GM21825 (cell line): Measurements from ENCODE around the gene RAD51B.

Source experiments
- ATAC-seq: cut with Tn5 transposase; IDR thresholded peaks from one replicate; pipeline ENCODE4 v1.9.1; 2021; ENCODE audit warnings: mild to moderate bottlenecking, moderate library complexity; ENCODE audit not compliant: unreplicated experiment

RAD51B gene

DNA sequence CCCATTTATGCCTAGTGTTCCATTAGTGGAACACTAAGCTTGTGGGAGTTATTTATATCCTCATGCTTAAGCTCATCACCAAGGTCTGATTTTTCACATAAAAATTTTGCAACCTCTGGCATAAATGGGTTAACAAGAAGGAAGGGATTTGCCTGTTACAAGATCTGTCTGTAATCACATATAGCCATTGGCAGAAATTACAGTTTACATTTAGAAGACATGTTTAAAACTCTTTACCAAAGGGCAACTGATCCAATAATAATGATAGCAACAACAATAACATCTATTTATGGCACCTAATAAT is 550.4 kb downstream of the RAD51B start:
- no peak for ATAC-seq

DNA sequence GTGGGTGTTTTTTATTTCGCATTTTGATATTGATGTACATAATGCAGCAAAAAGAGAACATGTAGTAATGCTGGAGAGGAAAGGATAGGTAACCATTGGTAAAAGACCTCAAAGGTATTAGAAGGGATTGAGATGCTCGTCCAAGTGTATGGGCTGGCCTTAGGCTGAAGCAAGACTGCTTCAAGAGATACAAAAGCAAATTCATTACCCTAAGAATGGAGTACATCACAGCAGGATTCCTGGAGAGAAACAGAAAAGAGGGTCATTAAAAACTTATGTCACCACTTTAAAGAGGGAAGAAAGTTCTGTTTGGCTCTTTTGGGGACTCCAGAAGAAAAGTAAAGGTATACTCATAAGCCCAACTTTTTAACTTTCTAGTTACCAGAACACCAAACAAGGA is 552.8 kb downstream of the RAD51B start:
- no peak for ATAC-seq

DNA sequence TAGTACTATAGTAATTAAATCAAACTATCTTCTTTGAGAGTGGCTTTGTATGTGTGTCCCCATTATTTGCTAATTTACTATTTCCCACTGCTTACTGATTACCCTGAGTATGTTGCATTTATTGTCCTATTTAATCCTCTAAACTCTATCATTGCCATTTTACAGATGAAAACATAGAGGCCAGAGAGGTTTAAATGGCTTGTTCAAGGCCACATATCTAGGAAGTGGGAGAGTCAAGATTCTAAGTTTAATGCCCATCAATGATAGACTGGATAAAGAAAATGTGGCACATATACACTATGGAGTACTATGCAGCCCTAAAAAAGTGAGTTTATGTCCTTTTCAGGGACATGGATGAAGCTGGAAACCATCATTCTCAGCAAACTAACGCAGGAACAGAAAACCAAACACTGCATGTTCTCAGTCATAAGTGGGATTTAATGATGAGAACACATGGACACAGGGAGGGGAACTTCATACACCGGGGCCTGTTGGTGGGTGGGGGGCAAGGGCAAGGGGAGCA is 553.6 kb downstream of the RAD51B start:
- ATAC-seq: no peak

DNA sequence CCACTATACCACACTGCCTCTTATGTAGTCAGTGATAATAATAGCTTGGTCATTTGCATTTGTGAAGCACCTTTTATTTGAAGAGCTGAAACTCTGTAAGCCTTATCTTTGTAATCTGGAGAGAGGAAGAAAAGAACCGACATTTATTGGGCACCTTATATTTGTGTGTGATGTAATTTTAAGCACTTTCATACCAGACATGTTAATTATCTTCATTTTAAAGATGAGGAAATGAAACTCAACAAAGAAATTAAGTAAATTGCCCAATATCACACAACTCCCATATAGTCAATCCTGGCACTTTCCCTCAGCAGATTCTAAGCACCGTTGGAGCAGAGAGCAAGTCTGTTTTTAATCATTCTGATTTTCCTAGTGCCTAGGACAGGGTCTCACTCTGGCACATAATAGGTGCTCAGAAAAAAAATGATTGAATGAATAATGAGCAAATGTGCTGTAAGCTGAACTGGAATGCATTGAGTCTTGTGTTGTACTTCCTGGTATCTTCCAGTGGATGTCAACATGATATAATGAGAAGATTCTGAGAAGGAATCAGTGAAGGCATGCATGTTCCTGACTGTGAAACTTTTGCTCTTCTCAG is 554.4 kb downstream of the RAD51B start:
- ATAC-seq: no peak

DNA sequence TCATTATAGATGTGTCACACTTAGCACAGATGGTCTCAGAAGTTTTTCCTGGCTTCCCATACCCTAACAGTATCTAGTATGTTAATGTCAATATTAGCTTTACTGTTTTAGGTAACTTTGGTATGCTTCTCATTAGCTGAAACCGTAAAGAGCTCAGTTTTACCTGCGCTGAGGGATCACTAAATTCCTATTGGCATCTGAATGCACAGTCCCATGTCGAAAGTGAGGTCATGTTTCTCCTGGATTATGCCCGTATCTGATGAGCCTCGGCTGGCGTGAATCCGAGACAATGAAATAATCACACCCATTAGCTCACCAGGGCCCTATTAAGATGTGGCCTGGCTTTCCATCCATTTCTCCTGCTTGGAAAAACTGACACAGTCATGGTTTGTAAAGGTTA is 555.1 kb downstream of the RAD51B start:
- no peak for ATAC-seq

DNA sequence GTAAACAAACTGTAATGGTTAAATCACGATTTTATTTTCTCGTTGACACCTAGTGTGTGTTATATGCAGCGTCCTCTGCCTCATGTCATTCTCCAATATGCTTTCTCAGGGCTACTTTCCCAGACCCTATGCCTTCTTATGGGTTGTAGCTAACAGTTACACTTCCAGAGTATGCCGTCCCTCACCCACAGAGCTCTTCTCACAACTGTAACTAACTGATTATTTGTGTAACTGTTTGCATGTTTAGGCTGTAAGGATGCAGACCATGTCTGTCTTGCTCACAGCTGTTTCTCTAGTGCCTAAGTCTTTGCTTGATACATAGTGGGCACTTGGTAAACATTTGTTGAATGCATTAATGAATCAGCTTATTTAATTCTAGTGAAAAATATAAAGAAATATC is 555.8 kb downstream of the RAD51B start:
- ATAC-seq: no peak

DNA sequence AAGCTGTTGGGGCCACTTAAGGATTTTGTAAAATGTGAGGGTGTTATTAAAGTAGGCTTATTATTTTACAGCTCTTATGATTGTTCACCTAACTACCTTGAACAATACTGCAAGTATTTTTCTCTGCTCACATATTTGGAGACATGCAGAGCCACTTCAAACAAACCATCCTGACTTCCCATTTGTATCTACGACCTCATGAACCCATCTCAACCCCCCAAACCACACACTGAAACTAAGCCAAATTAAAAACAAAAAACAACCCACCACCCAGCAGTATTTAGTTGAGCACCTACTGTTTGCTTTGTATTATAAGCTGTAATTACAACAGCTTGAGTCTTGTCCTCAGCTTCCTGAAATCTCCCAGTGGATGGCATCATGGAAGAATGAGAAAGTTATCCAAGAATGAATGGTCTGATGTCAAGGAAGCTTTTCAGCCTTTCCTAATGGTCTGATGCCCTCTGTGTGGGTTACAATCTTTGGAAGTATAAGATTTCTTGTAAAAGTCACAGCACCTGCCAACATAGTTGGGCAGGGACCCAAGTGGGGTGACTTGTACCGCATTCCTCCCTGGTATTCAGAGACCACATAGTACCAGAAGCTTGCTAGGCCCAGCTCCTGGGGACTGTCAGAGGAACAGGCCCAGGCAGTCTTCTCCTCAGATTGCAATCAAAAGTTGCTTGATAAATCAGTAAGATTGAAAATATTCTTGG is 556.6 kb downstream of the RAD51B start:
- ATAC-seq: no peak

DNA sequence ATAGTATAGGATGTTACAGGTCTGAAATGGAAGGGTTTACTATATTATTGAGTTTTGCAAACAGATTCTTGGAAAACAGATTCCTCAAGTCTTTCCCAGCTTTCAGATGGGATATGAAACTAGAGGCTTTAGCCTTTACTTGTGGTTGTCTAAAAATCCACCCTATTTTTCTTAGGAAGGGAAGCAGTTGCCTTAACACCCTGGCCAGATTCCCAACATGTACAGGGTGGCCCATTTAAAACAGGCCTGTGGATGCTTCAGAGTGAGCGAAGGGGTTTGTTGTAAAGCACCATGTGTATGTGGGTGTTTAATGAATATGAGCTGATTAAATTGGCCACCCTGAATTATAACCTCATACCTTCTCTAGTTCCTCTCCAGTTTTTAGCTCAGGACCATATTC is 557.4 kb downstream of the RAD51B start:
- ATAC-seq: no peak

DNA sequence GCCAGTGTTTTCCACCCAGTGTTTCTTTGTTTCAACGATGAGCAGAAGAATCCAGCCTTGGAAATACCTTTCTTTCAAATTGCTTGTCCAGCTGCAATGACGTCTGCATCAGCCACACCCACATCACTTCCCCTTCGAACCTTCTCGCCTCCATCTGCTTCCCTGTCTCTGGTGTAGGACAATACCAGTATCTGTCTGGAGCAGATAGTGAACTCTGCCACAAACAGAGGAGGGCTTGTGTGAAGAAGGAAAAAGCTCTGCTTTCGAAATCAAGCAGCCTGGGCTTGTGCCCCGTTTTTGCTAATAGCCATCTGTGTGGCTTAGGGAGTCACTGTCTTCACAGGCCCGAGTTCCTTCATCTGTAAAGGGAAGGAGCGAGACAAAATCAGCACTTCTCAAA is 557.9 kb downstream of the RAD51B start:
- ATAC-seq: no peak

DNA sequence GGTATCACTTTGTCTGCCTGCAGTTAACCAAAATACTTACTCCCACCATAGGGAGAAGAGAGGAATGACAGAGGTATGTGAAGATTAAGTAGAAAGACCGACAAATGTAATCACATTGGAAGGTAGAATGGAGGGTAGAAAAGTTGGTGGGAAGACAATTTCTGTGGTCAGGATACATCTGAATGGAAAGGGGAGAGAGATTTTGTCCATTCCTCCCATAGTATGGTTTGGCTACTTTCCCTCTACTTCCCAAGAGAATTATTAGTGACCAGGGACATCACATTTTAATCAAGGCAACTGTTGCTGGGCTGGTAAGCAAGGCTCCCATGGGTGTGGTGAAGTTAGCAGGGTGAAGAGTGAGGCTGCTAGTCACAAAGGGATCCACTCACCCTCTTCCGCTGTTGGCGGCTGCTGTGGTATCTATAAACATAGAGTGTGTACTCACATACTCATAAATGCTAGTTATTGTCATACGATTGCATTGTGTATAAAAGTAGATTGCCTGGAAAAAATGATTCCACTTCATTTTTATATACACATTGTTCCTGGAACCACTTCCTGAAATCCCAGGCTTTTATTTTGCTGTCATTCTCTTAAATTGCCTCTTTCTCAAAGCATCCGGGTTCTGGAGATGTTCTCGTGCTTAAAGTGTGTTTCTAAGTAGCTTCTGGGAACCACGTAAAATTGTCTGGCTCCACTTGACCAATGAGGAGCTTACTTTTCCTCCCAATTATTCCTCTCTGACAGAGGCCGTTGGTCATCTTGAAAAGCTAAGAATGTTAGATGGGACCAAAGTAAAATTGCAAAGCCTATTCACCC is 560.1 kb downstream of the RAD51B start:
- ATAC-seq: no peak

DNA sequence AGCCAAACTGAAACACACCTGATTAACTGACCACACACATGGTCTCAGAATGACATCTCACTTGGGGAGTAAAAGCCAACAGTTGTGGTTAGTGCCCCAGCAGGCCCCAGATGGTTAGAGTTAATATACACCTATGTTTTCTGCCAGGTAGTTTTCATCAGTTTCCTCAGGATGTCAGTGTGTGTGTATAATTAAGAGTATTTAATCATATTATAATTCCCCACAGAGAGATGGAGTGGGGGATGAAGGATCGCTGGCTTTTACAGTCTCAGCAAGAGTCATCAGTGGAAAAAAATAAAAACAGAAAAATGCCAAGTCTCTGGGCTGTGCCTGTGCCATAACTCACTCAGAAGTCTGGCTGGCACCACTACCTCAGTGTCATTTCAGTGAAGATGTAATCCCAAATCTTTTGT is 560.8 kb downstream of the RAD51B start:
- no peak for ATAC-seq

DNA sequence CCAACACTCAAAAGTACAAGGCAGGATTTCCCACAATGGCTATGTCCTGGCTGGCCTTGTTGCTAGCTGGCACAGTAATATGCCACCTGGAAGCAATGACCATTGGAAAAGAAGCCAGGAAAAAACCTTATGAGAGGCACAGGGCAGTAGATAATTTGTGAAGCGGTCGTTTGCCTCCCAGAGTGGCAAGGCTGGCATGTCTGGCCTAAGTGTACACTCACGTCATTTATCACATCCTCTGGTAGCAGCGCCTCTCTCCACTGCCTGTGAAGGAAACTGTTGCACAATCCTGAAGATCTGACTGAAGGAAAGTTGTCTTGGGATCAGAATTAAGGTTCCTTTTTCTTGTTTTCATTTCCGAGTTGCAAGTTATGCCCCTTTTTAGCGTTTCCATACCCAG is 564.8 kb downstream of the RAD51B start:
- ATAC-seq: no peak

DNA sequence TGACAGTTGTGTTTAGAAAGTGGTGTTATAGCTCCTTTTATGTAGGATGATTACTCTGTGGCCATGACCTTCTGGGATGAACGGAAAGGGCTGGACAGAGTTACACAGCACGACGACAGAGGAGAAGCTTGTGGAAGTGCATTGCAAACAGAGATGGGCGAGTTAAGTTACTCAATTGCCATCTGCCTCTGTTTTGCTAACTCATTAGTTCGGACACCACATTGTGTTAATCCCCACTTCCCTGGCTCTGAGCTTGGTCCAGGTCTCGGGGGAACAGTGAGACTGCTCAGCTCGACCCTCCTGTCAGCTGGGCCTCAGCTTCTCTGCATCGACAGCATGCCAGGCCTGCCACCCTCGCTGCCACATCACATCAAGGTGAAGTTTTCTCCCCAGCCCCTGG is 565.3 kb downstream of the RAD51B start:
- ATAC-seq: no peak

DNA sequence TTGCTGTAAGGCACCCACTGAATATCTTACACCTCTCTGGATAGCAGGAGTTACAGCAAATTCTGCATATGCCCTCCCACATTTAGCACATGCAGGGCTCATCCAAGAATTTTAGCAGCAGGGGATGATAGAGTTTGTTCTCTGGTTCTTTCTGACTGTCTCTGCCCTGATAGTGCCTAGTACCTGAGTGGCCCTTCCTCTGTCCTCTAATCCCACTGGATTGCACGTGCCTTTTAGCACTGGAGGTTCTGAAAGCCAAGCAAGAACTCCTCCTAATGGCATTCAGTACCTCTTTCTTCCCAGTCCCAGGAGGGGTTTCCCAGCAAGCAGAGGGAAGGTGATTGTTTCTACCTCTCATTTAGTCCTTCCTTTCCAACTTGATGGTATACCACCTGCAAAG is 566.9 kb downstream of the RAD51B start:
- ATAC-seq: no peak

DNA sequence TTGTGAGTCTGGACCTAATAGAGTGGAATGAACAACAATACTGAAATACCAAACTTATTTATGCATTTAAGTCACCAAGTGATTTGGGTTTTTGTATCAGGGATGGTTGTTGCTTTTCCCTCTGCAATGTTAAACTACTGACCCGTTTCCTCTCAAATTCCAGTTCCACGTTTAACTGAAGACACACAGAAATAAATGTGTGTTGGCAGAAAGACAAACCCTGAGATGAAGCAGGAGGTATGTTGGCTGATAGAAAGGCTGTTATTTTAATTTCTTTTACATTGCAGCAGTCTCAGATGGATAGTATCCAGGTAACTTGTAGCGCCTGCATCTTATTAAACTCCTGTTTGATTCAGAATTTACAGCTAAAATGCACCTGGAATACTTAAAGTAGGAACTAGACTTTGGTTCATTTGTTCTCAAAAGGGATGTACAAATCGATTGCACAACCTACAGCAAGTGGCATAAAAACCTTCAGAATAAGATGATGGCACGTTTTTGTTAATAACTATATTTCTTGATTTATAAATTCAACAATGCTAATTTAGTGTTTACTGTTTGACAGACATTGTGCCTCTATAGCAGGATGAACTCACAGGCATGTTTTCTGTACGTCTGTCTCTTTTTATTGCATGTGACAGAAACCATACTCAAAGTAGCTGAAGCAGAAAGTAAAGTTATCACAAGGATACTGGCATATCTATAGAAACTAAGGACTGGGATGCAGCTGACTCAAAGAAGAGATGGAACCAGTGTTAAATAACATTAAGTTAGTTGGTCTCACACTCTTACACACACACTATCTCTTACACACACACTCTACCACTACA is 567.6 kb downstream of the RAD51B start:
- ATAC-seq: no peak

DNA sequence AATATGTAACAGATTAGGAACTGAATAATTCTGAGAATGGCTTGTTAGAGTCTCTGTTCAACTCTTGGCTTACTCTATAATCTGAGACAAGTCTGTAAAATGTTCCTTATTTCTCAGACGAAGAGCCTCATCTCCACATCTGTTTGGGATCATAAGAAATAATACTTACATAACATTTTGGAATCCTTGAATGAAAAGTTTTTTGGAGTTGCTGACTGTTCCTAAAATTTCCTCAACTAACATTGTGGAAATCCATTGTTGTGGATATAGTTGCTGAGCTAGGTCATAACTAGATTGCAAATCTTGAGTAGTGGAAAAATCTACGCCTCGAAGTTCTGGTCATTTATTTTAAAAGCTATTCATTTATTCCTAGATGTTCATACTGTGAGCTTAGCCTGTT is 570.4 kb downstream of the RAD51B start:
- ATAC-seq: no peak

DNA sequence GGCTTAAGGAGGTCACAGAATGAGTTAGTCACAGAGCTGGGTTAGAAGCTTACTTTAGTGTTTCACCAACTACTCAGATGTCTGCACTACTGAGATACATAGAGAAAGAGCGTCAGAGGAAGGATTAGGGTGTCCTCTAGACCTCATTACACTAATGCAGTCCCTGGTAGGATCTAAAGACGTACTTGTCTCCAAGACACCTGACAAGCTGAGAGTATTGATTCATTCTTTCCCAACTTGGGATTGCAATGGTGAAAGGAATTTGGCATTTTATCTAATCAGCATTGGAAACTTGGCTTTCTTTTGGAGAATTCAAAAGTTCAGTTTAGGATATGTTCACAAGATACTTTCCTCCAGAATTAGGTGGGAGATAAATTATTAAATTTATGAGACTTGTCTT is 571.2 kb downstream of the RAD51B start:
- ATAC-seq: no peak

DNA sequence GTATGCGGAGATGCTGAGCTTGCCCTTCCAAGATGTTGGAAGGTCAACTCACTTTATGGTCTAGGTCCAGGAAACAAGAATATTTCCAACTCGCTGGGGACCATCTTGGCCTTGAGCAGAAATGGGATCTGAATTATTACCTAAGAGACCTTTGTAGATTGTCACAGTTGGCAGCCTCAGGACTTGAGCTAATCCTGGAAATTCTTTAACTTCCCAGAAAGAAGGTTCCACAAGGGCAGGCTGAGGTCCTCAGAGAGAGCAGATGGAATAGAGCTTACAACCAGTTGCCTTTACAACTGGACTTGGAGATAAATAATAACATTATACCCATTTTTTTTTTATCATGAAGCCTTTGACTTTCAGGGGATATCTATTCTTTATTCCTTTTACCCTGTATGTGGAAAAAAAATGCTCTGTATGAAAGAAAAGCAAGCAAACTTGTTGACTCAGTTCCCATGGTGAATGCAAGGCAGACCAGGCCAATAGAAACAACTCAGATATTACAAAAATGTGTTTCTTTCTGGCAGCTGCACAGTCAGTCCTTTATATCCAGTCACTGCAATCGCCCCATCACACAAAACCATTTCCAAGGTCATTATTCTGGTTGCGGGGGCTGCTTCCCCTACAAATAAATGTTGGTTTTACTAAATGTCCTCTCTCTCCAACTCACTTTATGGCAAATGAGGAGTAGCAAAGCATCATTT is 571.9 kb downstream of the RAD51B start:
- no peak for ATAC-seq

DNA sequence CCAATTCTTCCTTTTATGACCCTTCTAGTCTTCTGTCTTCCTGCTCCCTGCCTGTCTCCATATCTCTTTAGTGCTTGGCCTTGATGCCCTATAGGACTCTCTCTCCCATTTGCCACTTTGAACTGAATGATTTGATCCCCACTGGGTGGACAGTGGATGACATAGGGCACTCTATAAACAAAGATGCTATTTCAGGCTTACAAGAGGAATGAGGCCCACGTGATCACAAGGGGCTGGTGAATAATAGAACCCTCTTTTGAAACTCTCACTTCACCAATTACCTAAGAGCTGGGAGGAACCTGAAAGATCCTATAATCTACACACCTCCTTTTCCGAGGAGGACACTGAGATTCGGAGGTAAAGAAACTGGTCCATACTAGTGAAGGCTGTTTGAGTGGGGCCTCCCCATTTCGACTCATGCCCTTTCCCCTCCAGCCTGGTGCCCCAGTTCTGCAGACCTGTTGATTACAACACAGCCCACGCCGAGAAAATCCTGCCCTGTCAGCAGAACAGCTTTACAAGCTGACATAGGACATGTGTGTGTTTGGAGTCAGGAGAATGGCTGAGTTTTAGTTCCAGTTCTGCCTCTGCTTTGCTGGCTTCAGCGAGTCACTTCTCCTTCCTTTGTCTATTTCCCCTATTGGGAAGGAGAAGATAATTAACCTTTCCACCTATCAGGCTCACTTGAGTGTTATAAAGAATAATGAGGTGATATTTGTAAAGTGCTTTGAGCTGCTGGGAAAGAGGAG is 573.0 kb downstream of the RAD51B start:
- ATAC-seq: no peak

DNA sequence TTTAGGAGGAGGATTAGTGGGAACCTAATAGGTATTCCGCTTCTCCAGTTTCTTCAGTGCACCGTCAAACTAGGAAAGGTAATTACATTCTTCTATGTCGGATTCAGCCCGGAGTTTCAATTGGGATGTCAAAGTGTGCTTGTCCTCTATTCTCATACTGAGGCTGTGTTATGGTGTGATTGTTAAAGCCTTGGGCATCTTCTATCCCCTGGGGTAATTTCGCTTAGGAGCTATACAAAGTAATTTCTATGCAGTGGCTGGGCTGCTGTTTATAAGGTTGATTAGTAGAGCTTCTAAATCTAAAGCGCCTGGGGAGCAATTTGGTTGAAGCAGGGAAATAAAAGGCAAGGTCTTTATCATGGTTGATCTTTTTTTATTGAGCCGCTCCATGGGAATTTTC is 573.7 kb downstream of the RAD51B start:
- ATAC-seq: no peak
